HG03097 (cell line): ENCODE measurements around the gene PALLD.
A peak's percentile ranks its signal among the peaks of the same experiment; 100 is the strongest.

Experiments
- ATAC-seq: cut with Tn5 transposase; IDR thresholded peaks from one replicate; pipeline ENCODE4 v1.9.1; 2021; ENCODE audit not compliant: unreplicated experiment, low FRiP score

PALLD gene

DNA sequence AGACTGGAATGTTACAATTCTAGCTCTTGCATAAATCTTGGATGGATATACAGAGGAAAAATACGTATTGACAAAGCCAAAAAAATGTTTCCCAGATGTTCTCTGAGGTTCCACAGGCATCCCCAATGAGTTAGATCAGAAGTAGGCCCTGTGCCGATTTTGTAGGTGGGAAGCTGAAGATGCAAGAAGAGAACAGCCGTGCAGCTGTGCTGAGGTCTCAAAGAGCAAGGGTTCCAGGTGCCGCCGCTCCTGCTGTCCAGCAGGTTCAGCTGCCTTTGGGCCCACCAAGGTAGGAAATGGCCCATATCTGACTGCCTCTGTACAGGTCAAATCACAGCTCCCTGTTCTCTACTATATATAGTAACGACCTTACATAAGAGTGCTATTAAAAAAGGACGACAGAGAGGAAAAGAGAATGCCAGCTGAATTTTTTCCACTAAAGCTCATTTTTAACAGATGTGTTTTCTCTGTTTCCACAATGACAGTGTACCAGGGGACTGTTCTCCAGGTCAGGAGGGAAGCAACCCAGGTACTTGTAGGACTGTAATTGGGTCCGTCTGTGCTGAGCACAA is 357.6 kb downstream of the PALLD start:
- no peak for ATAC-seq

- no peak for ATAC-seq
These were observed 359.5 kb downstream of the PALLD start for GRCh38 chr4:168856312-168856711.

- ATAC-seq, result no peak
These were observed 360.2 kb downstream of the PALLD start for GRCh38 chr4:168857009-168857408.

DNA sequence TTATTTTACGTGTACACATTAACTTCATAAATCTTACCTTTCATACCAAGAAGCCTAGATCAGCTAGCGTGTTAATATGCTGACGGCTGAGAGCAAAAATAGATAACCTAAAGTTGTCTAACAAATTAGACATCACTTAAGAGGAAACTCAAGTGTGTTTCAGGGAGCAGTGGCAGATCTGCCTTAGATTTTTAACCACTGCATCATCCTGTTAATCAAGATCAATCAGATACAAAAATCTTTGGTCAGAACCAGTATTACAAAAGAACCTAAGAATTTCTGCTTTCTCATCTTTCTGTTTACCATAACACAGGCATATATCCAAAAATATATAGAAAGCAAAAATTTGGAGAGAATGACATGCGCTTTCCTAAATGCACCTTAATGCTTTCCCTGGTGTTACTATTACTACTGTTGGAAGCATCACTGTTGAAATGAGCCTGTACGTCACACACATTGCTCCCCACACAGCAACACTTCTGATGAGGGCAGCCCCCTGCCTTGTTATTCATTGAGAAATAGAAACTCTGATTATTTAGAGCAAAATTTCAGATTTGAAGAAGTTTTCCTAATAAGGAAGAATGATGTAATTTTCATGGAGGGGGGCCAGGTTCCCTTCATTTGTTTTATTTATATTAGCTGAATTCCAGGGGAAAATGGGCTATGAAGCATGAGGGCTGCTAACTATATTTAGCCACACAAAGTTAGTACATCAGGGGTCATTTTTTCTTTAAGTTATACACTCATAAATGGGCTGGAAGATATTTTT is 360.9 kb downstream of the PALLD start:
- no peak for ATAC-seq

GRCh38 chr4:168859100-168859499 is 362.2 kb downstream of the PALLD start:
- no peak for ATAC-seq

DNA sequence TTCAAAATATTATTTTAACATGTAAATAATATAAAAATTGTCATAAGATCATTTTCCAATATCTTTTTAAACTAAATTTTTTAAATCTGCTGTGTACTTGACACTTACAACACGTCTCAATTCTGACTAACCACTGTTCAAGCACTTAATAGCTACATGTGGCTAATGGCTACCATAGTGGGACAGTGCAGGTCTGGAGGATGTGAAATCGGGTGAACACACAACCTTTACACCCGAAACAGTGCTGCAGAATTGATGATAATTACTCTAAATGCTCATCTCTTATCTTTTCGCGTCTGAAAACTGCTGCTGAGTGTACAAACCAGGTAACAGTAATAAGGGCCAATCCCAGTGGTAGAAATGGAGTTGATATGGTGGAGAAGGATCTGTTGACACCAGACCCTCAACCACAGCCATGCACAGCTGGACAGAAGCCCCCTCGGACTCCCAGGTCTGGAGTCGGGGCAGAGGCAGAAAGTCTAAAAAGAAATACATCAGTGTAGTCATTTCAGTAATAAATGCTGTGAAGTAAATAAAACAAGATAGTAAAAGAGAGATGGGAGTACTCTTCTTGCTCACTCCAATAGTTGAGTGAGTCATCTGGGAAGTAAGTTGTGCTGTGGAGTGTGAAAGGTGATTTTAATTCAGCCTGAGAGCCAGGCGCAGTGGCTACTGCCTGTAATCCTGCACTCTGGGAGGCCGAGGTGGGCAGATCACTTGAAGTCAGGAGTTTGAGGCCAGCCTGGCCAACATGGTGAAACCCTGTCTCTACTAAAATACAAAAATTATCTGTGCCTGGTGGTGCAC is 363.2 kb downstream of the PALLD start:
- peak; percentile 91 for ATAC-seq

DNA sequence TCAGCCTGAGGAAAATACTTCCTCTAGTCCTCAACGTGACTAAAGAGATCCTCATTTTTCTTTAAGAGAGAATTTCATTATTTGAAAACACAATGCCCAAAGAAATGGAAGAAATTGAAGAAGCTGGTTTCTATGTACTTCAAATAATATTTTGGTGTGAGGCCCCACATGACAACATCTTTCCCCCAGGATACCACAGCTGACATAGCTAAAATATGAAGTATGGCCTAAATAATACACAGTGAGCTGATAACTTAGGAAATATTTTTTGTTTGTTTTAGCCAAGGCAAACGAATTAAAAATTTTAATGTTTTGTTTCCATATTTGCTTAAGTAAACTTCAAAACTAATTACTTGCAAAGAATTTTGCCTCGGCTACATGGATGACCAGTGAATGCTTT is 364.0 kb downstream of the PALLD start:
- ATAC-seq, result no peak

- no peak for ATAC-seq
These were observed 367.1 kb downstream of the PALLD start for GRCh38 chr4:168863719-168864647.

GRCh38 chr4:168864821-168865541 is 368.1 kb downstream of the PALLD start:
- no peak for ATAC-seq

- no peak for ATAC-seq
These were observed 369.0 kb downstream of the PALLD start for GRCh38 chr4:168865854-168866253.

DNA sequence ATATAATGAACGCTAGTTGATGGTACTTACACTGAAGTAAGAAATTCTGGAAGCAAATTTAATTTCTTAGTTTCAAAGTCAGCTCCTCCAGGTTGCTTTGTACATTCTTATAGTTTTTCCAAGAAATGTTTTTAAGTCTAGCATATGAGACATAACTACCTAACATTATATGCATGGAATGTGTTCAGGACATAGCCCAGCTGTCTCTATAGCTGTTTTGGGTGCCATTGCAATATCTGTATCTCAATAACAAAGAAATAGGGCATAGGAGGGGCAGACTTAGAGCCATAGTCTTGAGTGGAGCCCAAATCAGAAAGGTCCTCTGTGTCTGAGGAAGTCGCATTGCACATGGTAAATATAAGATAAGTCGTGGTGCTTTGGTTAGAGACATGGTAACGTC is 369.8 kb downstream of the PALLD start:
- ATAC-seq, result no peak

- ATAC-seq, result no peak
These were observed 370.3 kb downstream of the PALLD start for GRCh38 chr4:168867128-168867527.

DNA sequence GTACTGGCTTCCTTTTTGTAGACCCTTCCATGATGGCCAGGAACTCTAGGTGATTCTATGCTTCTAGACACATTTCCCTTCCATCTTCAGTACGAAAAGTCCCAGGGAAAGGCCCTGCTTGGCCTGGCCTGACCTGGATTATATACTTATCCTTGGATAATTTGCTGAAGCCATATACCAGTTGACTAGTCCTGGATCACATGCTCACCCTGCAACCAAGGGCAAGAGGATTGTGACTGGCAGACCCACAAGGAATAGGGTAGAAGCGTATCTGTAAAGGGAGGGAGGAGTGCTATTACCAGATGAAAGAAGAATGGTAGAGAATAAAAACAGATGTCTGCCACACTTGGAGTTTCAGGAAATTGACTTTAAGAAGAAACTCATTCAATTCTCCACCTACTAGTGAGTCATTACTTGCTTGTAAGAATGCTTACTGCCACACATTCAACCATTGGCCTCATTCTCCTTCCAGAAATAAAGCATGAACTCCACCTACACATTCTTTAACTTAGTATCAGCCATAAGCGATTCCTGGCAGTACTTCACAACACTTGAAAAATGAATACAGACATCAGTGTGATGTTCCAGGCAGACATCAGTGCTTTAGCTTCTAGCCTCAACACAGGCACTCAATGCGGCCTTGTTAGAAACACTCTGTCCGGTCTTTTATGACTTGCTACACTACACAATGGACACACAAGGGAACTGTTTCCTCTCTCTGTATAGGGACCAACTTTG is 371.4 kb downstream of the PALLD start:
- ATAC-seq, result no peak

DNA sequence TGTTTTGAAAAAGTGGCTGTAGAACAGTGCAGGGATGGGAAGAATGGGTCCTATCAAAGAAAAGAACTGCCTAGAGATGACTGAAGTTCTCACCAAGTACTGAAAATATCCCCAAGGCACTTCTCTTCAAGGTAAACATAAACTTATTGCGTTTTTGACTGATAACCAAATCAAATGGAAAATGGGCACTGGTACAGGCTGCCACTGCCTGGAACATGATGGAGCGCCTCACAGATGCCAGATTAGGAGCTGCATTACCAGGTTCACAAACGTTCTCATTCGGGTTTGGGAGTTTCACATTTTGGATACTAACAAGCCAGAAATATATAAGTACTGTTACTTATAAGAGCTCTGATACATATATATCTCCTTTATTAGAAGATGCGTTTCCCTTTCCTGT is 371.9 kb downstream of the PALLD start:
- ATAC-seq, result no peak

DNA sequence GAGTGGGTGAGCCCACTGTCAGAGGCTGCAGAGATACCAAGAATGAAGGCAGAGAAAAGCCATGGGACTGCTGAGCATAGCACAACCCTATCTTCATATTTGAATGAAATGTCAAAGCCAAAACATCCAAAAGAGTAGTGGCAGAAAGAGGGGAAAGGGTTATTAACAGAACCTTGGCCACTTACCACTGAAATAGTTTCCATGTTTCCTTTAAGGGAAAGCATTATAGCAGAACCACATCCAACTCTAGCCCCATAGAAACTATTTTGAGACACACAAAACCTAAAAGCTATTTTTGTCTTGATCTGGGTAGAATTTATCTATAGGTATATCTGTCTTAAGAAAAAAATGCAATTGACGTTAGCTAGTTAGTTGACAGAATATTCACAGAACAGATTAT is 373.2 kb downstream of the PALLD start:
- ATAC-seq, result no peak

GRCh38 chr4:168871632-168872031 is 374.8 kb downstream of the PALLD start:
- no peak for ATAC-seq

- ATAC-seq, result no peak
These were observed 377.2 kb downstream of the PALLD start for GRCh38 chr4:168874083-168874482.

- ATAC-seq, result no peak
These were observed 379.3 kb downstream of the PALLD start for GRCh38 chr4:168876106-168876505.
